Osteocyte (in vitro differentiated cells): Measurements from ENCODE around the gene NUP107. TPM values are rescaled to one million over a fixed set of nuclear protein-coding genes. Genes with fewer than 3 reads are reported as not detected.

Source experiments
- DNase-seq: peaks from one replicate; pipeline ENCODE4 v3.0.0; 2021; ENCODE audit warnings: mixed read lengths; ENCODE audit not compliant: unreplicated experiment; ENCODE audit errors: extremely low spot score
- H3K27ac Mint-ChIP-seq: one replicate; pipeline ENCODE4 v1.8.0; 2021; ENCODE audit warnings: mild to moderate bottlenecking, mixed read lengths; ENCODE audit not compliant: unreplicated experiment
- H3K27me3 Mint-ChIP-seq: one replicate; pipeline ENCODE4 v1.8.0; 2021; ENCODE audit warnings: mixed read lengths; ENCODE audit not compliant: unreplicated experiment
- H3K36me3 Mint-ChIP-seq: one replicate; pipeline ENCODE4 v1.8.0; 2021; ENCODE audit warnings: mixed read lengths; ENCODE audit not compliant: unreplicated experiment
- H3K4me1 Mint-ChIP-seq: one replicate; pipeline ENCODE4 v1.8.0; 2021; ENCODE audit warnings: mixed read lengths; ENCODE audit not compliant: unreplicated experiment
- H3K4me3 Mint-ChIP-seq: one replicate; pipeline ENCODE4 v1.8.0; 2021; ENCODE audit warnings: mild to moderate bottlenecking, moderate library complexity, mixed read lengths; ENCODE audit not compliant: unreplicated experiment
- H3K9me3 Mint-ChIP-seq: one replicate; pipeline ENCODE4 v1.8.0; 2021; ENCODE audit warnings: mixed read lengths; ENCODE audit not compliant: unreplicated experiment
- total RNA-seq: library from RNA; stranded (reverse); gene quantifications from 2 replicates; pipeline ENCODE4 v1.2.1, GENCODE V29; 2021
- TF ChIP-seq, protein P1 (sequence below): fragments of 200-600 bp; sonication (generic); IDR thresholded peaks from 2 replicates; pipeline ENCODE4 v1.5.0; 2021; ENCODE audit warnings: antibody characterized with exemption, mild to moderate bottlenecking, moderate library complexity

Gene NUP107
- total RNA-seq, 1 donor from 2014 or later: 35.6 TPM

GRCh38 chr12:68769941-68770340, 83.2 kb downstream of the NUP107 start:
- no peak overlapping the region for H3K27ac Mint-ChIP-seq
- no peak for DNase-seq
- no peaks in the 10 kb centered on the region for H3K9me3 Mint-ChIP-seq
- no peaks in the 10 kb centered on the region for H3K4me1 Mint-ChIP-seq
- H3K36me3 Mint-ChIP-seq: peaks cover 6% of the 10 kb centered on the region
- no peak overlapping the region for H3K4me3 Mint-ChIP-seq
- TF ChIP-seq, protein P1, sequence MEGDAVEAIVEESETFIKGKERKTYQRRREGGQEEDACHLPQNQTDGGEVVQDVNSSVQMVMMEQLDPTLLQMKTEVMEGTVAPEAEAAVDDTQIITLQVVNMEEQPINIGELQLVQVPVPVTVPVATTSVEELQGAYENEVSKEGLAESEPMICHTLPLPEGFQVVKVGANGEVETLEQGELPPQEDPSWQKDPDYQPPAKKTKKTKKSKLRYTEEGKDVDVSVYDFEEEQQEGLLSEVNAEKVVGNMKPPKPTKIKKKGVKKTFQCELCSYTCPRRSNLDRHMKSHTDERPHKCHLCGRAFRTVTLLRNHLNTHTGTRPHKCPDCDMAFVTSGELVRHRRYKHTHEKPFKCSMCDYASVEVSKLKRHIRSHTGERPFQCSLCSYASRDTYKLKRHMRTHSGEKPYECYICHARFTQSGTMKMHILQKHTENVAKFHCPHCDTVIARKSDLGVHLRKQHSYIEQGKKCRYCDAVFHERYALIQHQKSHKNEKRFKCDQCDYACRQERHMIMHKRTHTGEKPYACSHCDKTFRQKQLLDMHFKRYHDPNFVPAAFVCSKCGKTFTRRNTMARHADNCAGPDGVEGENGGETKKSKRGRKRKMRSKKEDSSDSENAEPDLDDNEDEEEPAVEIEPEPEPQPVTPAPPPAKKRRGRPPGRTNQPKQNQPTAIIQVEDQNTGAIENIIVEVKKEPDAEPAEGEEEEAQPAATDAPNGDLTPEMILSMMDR: no peak
- no peaks in the 10 kb centered on the region for H3K27me3 Mint-ChIP-seq

DNA sequence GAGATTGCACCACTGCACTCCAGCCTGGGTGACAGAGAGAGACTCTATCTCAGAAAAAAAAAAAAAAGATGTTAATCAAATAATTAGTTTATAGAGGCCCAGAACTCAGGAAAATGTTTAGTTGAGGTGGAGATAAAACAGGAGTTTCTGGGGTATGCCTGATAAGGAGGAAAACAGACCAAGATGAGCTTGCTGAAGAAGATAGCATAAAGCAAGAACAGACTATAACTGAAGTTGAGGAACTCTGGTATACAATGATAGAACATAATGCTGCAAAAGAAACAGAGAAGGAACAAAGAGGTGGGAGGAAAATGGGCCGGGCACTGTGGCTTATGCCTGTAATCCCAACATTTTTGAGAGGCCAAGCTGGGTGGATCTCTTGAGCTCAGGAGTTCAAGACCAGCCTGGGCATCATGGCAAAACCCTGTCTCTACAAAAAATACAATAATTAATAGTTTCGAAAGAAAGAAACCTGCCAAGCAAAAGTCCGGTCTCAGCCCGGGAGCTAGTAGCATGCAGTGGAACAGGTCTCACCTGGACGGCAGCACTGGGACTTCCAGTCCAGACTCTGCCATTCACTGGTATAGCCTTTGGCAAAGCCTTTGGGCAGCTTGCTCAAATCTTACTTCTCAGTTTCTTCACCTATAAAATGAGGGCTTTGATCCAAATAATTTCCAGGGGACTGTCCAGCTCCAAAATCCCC, 84.6 kb downstream of the NUP107 start:
- peaks cover 6% of the 10 kb centered on the region for H3K36me3 Mint-ChIP-seq
- H3K4me1 Mint-ChIP-seq: no peaks in the 10 kb centered on the region
- TF ChIP-seq, protein P1: no peak
- H3K9me3 Mint-ChIP-seq: no peaks in the 10 kb centered on the region
- H3K4me3 Mint-ChIP-seq: no peak overlapping the region
- no peak for DNase-seq
- no peak overlapping the region for H3K27ac Mint-ChIP-seq
- H3K27me3 Mint-ChIP-seq: no peaks in the 10 kb centered on the region

GRCh38 chr12:68772714-68773113, 85.9 kb downstream of the NUP107 start:
- H3K27me3 Mint-ChIP-seq: no peaks in the 10 kb centered on the region
- no peaks in the 10 kb centered on the region for H3K9me3 Mint-ChIP-seq
- TF ChIP-seq, protein P1: no peak
- H3K4me1 Mint-ChIP-seq: no peaks in the 10 kb centered on the region
- no peak overlapping the region for H3K27ac Mint-ChIP-seq
- H3K4me3 Mint-ChIP-seq: no peak overlapping the region
- no peak for DNase-seq
- H3K36me3 Mint-ChIP-seq: peaks cover 2% of the 10 kb centered on the region

DNA sequence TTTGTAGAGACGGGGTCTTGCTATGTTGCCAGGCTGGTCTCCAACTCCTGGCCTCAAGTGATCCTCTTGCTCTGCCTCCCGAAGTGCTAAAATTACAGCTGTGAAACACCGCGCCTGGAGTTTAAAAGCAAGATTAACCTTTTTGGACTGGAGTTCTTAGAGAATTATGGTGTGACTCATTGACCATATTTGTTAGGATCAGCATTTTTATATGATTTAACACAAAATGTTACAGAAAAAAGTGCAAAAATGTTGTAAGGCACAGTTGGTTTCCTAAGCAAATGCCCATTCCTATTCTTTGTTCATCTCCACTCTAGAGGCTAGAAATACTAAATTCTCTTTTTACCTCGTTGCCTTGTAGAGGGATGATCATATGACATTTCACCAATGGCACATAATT, 86.8 kb downstream of the NUP107 start:
- Mint-ChIP-seq H3K36me3 (peaks cover 2% of the 10 kb centered on the region), H3K27ac (no peak overlapping the region), H3K27me3 (no peaks in the 10 kb centered on the region), H3K9me3 (no peaks in the 10 kb centered on the region), H3K4me1 (no peaks in the 10 kb centered on the region), H3K4me3 (no peak overlapping the region)
- TF ChIP-seq, protein P1: no peak
- no peak for DNase-seq

GRCh38 chr12:68775121-68775630, 88.4 kb downstream of the NUP107 start:
- no peak overlapping the region for H3K27ac Mint-ChIP-seq
- H3K9me3 Mint-ChIP-seq: no peaks in the 10 kb centered on the region
- H3K27me3 Mint-ChIP-seq: no peaks in the 10 kb centered on the region
- no peak for DNase-seq
- no peaks in the 10 kb centered on the region for H3K4me1 Mint-ChIP-seq
- TF ChIP-seq, protein P1: no peak
- no peak overlapping the region for H3K4me3 Mint-ChIP-seq
- peaks cover 2% of the 10 kb centered on the region for H3K36me3 Mint-ChIP-seq
